Thoracic aorta (tissue), 2 donors: ENCODE data around the gene ERI2. TPM values are rescaled to one million over a fixed set of nuclear protein-coding genes. Genes with fewer than 3 reads are reported as not detected.
"Not testable (repeated sequence)": the region's sequence is repeated elsewhere in the genome, so short reads cannot be mapped to it uniquely, and the experiment has no call there.

Experiments
- ATAC-seq: fragments of 150-250 bp; one replicate; pipeline ENCODE4 v1.8.0; 2017; ENCODE audit warnings: low read depth; ENCODE audit not compliant: insufficient number of reproducible peaks, low FRiP score
- DNase-seq: peaks from one replicate; pipeline ENCODE4 v3.0.0-alpha.2; 2020; ENCODE audit warnings: low spot score
- H3K27ac ChIP-seq, 2 donors: fragments of 200-600 bp; sonication (generic); 1 replicate in 1 of 2; 2 replicates in 1 of 2; pipeline ENCODE4 v1.5.1; 2016; ENCODE audit warnings: mild to moderate bottlenecking in 2 of 2, moderate library complexity in 2 of 2
- H3K27me3 ChIP-seq: fragments of 200-600 bp; sonication (generic); replicated peaks from 2 replicates; pipeline ENCODE4 v1.6.0; 2016; ENCODE audit warnings: mild to moderate bottlenecking; ENCODE audit not compliant: insufficient read depth
- H3K36me3 ChIP-seq: fragments of 200-600 bp; sonication (generic); one replicate; pipeline ENCODE4 v1.5.1; 2016
- H3K4me1 ChIP-seq, 2 donors: fragments of 200-600 bp; sonication (generic); 1 replicate in 1 of 2; 2 replicates in 1 of 2; pipeline versions ENCODE4 v1.5.1 to v1.6.0; 2016; ENCODE audit warnings: low read depth in 2 of 2, mild to moderate bottlenecking in 1 of 2; ENCODE audit not compliant: control insufficient read depth in 1 of 2
- H3K4me3 ChIP-seq: fragments of 200-600 bp; sonication (generic); 2 replicates; pipeline ENCODE4 v1.5.1; 2016; ENCODE audit warnings: mild to moderate bottlenecking
- H3K9me3 ChIP-seq: fragments of 200-600 bp; sonication (generic); 2 replicates; pipeline ENCODE4 v1.5.1; 2016
- CTCF ChIP-seq: fragments of 200-600 bp; sonication (generic); IDR thresholded peaks from one replicate; pipeline ENCODE4 v1.5.1; 2019; ENCODE audit warnings: antibody characterized with exemption
- total RNA-seq, 2 donors: library from RNA; depleted of rRNA; stranded (reverse); fragments of >200 nt; gene quantifications; one replicate each; pipeline versions ENCODE4 v1.1.0 to v1.2.3, GENCODE V29; 2016

The ERI2 gene
- total RNA-seq, 2 donors from 2014 or later, result 2.6 to 7.8 TPM

- no peak for DNase-seq
- Histone ChIP-seq H3K27me3 (no peaks in the 10 kb centered on the region), H3K4me3 (no peak overlapping the region), H3K9me3 (no peaks in the 10 kb centered on the region), H3K27ac (no peak overlapping the region), H3K36me3 (no peaks in the 10 kb centered on the region), H3K4me1 (no peaks in the 10 kb centered on the region)
- no peak for ATAC-seq
- no peak for TF ChIP-seq CTCF
These were observed 38.7 kb downstream of the ERI2 start for GRCh38 chr16:20767577-20767976.

- Histone ChIP-seq H3K9me3 (no peaks in the 10 kb centered on the region), H3K4me3 (no peak overlapping the region), H3K36me3 (no peaks in the 10 kb centered on the region), H3K27ac (no peak overlapping the region), H3K27me3 (no peaks in the 10 kb centered on the region), H3K4me1 (no peaks in the 10 kb centered on the region)
- DNase-seq (no peak), ATAC-seq (no peak)
- TF ChIP-seq CTCF, result no peak
These were observed 40.0 kb downstream of the ERI2 start for GRCh38 chr16:20766294-20766693.

GRCh38 chr16:20765732-20766131, 40.5 kb downstream of the ERI2 start:
- no peaks in the 10 kb centered on the region for H3K9me3 ChIP-seq
- H3K4me3 ChIP-seq, result no peak overlapping the region
- no peak for TF ChIP-seq CTCF
- no peaks in the 10 kb centered on the region for H3K27me3 ChIP-seq
- no peak for DNase-seq
- ATAC-seq, result no peak
- no peaks in the 10 kb centered on the region for H3K4me1 ChIP-seq
- no peaks in the 10 kb centered on the region for H3K36me3 ChIP-seq
- H3K27ac ChIP-seq, result no peak overlapping the region

DNA sequence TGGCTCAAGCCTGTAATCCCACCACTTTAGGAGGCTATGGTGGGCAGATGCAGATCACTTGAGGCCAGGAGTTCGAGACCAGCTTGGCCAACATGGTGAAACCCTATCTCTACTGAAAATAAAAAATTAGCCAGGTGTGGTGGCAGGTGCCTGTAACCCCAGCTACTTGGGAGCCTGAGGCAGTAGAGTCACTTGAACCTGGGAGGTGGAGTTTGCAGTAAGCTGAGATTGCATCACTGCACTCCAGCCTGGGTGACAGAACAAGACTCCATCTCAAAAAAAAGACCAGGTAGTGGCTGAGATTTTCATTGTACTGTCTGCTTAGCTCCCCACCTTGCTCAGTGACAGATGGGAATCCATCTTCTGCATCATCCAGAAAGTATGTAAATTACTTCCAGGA, 41.8 kb downstream of the ERI2 start:
- not testable (repeated sequence) for H3K4me3 ChIP-seq, DNase-seq, H3K36me3 ChIP-seq, ATAC-seq, H3K4me1 ChIP-seq, H3K27me3 ChIP-seq, H3K27ac ChIP-seq, H3K9me3 ChIP-seq

GRCh38 chr16:20763461-20764232, 42.6 kb downstream of the ERI2 start, which contains the start of gene ACSM3:
ACSM3 (plus strand) TSS chr16:20764014; CDS start chr16:20770035, 6,021 bp downstream.
- H3K4me3 ChIP-seq, result peak within 1 kb of the TSS; percentile 69
- H3K36me3 ChIP-seq, result no peaks in the 10 kb centered on the region
- H3K9me3 ChIP-seq, result no peaks in the 10 kb centered on the region
- no peaks in the 10 kb centered on the region for H3K4me1 ChIP-seq
- peak within 1 kb of the TSS; percentile 19 to 46 for H3K27ac ChIP-seq
- DNase-seq (no peak), ATAC-seq (peak; percentile 99)
- no peaks in the 10 kb centered on the region for H3K27me3 ChIP-seq
- TF ChIP-seq CTCF, result no peak
